Activated CD8-positive, alpha-beta memory T cell treated with anti-CD3 and anti-CD28 coated beads, Interleukin-2, amount 50 U/mL, for 24 hours (primary cell): ENCODE measurements around the gene NDUFB8.

ENCODE experiments used
- DNase-seq: peaks from one replicate; pipeline ENCODE4 v3.0.0-alpha.2; 2020; ENCODE audit errors: extremely low read depth

The NDUFB8 gene

DNA sequence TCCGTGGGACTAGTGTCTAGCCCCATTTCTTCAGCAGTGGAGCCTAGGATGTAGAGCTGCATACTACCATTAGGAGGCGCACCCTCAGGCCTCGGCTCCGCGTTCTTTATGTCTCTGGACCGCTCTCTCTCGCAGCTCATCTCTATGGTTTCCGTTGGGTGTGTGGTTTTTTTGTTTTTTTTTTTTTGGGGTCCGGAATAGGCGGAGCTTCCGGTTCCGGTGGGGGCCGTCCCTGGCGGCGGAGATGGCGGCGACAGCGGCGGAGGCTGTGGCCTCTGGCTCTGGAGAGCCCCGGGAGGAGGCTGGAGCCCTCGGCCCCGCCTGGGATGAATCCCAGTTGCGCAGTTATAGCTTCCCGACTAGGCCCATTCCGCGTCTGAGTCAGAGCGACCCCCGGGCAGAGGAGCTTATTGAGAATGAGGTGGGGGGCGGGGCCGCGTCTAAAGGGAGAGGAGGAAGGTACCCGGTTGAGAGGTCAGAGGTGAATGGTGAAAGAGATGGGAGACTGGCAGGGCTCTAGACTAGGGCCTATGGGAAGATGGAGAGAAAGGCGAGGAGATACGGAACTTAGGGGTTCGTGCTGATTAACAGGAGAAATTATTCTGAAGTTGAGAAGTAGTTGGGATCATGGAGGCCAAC lies 6.2 kb upstream of the NDUFB8 start, which contains the start of gene HIF1AN:
Gene HIF1AN (plus strand): TSS at position 229 of the 639 bp plus-strand sequence. CDS start 16 bp downstream, at position 245.
- DNase-seq = peak; percentile 77

GRCh38 chr10:100535338-100535714 lies 5.7 kb upstream of the NDUFB8 start:
- no peak for DNase-seq

- no peak for DNase-seq
These were observed 5.1 kb upstream of the NDUFB8 start for GRCh38 chr10:100534726-100535125.

GRCh38 chr10:100531761-100532160 lies 2.1 kb upstream of the NDUFB8 start:
- no peak for DNase-seq

DNA sequence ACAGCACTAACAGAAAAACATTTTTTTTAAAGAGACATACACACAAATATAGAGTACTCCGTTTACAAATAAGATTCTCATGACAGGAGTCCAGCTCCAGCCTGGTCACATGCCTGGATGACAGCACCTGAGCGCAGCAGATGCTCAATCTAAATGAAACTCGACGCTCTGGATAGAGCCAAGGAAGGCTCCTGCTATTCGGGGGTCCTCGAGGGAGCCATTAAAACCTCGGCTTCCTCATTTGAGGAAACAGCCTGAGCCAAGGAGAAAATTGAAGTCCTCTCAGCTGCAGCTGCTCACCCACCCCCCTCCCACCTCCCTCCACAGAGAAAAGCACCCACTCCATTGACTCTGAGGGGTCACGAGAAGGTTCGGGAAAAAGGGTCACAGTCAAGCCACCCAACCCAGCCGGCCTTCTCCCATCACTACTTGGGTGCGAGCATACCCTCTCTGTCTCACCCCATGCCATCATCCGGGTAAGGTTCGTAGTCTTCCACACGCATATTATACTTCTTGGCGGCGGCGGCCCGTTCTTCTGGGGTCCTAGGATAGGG lies 673 bp downstream of the NDUFB8 start:
- DNase-seq = no peak

DNA sequence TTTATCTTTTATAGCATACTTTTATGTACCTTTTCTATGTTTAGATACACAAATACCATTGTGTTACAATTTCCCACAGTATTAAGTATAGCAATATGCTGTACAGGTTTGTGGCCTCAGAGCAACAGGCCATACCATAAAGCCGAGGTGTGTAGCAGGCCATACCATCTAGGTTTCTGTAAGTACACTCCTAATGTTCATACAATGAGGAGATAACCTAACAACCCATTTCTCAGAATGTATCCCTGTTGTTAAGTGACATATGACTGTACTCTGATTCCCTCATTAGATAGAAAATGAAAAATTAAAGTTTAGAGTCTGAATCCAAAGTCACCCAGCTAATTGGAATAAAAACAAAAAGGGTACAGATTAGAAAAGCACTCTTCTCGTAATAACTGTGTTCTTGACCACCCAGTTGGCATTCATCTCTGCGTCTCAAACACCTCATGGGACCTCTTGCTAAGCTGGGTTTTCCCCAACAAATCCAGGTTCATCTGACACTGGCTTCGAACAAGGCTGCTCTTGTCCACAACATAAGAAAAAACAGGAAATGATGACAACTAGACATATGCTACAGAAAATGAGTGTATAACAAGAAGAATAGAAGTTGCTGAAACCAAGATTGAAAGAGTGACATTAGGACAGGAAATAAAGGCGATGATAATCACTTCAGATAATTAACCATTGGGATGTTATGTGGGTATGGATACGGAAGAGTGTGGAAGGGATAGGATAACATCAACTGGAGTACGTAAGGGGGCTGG lies 1.4 kb downstream of the NDUFB8 start:
- DNase-seq = no peak

DNA sequence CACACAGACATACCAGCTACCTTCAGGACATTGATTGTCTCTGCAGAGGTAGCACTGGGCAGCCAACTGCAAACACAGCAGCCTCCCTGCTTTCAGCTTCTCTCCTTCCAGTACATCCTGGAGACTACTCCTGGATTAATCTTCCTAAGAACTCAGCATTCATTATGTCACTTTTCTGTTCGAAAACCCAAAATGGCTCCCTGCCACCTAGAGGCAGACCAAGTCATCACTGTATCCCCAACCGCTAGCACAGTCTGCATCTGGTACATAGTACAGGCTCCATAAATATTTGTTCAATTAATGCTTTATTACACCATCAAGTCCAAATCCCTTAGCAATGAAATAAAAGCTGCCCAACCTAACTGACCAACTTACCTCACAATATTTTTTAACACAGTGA lies 5.0 kb downstream of the NDUFB8 start:
- no peak for DNase-seq

DNA sequence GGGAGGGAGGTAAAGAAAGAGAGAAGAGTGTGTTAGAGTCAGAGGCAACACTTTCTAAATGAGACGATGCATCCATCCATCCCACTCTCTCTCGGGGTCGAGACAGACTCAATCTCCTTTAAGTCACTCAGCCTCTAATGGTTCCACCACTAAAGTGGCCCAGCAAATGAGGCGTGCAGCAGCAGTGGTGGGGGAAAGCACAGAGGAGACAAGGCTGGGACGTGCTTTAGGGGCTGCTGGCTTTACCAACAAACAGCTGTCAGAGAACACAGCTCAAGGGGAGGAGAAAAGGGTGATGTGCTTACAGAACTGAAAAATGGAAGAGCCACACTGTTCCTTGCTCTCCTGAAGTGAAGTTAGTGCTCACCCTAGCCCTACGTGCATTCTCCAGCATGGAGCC lies 5.5 kb downstream of the NDUFB8 start:
- DNase-seq = no peak

DNA sequence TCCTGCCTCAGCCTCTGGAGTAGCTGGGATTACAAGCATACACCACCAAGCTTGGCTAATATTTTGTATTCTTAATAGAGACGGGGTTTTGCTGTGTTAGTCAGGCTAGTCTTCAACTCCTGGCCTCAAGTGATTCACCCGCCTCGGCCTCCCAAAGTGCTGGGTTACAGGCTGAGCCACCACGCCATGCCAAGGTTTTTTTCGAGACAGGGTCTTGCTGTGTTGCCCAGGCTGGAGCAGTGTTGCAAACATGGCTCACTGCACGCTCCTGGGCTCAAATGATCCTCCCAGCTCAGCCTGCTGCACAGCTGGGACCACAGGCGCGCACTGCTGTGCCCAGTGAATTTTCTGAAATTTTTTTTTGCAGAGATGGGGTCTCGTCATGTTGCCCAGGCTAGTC lies 6.7 kb downstream of the NDUFB8 start:
- no peak for DNase-seq

DNA sequence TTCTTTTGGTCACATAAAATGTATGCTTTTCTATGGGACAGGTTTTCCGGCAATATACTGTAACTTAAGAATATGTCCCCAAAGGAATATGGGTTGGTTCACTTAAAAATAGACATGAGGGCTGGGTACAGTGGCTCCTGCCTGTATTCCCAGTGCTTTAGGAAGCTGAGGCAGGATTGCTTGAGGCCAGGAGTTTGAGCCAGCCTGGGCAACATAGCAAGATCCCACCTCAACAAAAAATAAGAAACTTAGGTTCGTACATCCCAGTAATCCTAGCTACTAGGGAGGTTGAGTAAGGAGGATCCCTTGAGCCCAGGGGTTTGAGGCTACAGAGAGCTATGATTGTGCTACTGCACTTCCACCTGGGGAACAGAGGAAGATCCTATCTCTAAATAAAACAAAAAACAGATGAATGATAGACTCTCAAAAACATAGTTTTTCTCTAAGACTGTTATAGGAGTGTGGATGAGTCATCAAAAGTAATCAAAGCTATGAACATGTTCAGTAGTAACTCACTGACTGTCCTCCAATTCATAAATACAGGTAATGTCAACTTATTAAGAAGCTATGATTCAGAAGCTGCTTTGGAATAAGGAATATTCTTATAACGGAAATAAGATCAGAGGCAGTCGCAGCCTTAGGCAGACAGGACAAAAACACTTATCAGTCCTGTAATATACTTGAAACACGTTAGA lies 7.4 kb downstream of the NDUFB8 start:
- DNase-seq = no peak

DNA sequence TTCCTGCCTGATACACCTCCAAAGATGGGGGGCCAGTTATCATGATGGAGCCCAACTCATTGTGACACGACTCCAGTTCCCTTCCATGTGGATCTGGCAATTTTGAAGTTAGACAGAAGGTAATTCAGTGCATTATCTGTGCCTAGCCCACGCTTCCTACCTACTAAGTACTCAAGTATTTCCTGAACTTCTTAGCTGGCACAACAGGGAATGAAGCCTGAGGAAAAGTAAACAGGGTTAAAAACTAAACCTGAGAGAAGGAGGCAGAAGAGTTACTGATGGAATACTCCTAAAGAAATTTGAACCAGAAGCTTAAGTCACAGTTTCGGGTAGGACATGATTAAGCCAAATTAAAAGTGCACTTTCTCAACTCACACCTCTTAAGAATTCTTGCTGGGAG lies 8.9 kb downstream of the NDUFB8 start:
- DNase-seq = no peak

GRCh38 chr10:100519311-100520051 lies 10.2 kb downstream of the NDUFB8 start, which contains the start of gene SEC31B:
Gene SEC31B, minus strand, starts transcription at chr10:100519861. Its CDS starts 2,909 bp downstream, at chr10:100516952.
- no peak for DNase-seq

- no peak for DNase-seq
These were observed 10.9 kb downstream of the NDUFB8 start for GRCh38 chr10:100518761-100519241.

DNA sequence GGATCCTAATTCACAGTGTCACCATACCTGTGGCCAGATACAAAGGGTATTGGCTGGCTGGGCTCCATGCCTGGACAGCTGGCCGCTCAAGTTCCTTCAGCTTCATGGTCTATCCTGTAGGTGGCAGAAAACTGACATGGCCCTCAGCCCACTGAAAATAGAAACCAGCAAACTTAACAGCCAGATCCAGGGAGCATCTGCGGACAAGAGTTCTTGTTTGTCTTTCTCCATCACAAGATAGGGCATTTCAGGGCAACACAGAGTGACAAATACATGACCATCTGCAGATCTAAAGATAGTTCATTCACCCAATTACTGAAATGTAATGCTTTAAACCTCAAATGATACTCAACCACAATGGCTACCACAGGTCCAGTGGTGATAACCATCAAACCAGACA lies 12.8 kb downstream of the NDUFB8 start:
- no peak for DNase-seq

DNA sequence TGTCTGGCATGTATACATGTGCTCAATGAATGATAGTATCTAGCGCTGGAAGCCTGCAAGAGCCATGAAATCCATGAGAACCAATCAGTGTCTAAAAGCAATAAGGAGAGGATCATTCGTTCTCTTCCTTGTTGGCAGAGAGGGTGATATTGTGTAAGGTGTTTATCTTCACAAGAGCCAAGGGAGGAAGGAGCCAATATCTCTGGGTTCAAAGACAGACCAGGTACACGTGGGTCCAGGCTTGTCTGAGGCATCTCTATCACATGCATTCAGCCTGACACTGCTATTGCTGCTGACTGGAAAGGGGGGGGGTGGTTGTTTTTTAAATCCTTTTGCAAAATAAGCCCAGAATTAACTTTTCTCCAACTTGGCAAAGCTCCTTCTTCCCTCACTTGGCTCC lies 14.1 kb downstream of the NDUFB8 start:
- DNase-seq = no peak

DNA sequence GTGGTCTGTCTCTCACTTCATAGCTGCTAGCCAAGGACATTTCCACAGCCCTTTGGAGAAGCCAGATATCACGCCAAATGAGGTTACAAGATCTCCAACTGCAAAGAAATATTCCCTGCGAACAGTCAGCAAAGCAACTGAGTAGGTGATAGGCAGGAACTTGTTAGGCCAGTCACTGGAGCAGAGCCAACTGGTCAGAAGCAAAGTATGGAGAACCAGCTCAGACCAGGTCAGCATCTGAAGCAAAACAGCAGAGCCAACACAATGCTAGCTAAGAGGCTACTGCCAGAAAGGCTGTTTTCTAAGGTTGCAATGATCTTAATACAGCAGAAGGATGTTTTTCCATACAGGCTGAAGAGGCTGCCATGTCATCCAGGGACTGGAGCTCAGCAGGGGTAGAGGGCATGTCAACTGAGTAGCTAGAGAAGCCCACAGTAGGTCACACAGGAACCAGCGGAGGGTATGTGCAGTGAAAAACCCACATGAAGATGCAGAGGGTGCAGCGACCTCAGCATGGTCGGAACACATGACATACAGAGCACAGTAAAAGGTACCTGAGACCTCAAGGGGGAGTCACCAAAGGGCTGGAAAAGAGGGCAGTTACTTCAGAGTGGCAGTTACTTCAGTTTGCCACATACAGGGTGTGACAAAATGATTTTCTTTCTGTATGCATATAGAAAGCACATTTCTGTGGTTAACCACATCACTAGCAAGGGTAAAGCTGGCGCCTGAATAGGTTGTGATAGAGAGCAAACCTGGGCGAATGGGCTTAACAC lies 18.9 kb downstream of the NDUFB8 start:
- DNase-seq = no peak

DNA sequence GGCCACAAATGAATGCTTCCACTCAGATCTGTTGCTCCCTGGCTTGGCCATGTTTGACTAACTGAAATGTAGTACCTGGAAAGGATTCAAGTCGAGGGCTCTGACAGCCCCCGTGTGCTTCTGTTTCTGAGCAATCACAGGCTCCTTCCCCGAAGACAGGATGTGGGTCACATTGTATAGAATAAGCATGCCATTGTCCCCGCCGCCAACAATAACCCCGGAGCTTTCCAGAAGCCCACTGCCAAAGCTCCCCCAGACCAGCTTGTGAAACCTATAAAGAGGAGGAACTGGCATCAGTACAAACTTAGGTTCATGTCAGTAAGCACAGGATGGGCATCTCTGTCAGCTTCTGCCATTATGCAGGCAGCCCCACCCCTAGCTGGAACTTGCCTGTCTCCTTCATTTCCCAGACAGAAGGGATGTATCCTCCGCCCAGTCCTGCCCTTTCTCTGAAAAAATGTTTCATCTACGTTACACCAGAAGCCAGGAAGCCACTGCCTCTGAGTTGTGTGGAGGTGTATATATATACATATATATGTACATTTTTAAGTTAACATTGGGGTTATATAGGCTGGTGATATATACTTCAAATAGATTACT lies 20.3 kb downstream of the NDUFB8 start:
- no peak for DNase-seq

DNA sequence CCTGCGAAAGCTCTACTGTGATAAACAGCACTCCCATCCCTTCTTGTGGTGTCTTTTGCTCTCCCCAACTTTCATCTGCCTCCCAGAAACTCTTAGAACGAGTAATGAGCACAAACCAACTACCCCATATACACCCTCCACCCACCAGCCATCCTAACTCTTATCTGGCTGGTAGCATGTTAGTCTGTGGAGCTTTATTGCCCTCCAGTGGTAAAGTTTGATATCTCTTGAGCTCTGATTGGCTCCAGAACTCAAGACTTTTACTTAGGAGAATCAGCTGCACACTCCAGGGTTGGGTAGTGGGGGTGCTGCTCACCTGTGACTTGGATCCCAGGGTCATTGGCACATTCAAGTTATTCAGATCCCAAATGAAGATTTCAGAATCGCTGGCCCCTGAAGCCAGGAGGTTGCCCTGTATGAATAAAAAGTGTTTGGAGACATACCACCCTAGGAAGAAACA lies 20.9 kb downstream of the NDUFB8 start:
- no peak for DNase-seq

DNA sequence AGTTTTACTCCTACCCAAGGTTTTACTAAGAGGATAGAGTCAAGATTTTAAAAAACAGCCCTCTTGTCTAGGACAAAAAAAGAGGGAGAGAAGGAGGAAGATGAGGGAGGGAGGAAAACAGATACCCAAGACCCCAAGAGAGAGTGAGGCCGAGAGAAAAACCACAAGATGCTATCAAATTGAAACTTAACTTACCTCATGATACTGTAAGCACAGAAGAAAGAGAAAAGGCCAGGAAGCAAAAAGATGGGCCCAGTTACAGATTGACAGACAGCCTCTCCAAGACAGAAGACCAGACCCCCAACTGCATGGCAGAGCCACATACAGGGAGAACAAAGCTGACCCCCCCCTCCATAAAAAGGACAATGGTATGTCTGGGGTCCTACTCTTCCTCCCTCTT lies 21.4 kb downstream of the NDUFB8 start:
- no peak for DNase-seq

GRCh38 chr10:100507357-100507732 lies 22.3 kb downstream of the NDUFB8 start:
- DNase-seq = no peak
